ENCODE data around the gene ADRM1.

The ADRM1 gene

GRCh38 chr20:62353289-62354030 is 50.7 kb downstream of the ADRM1 start:
- DNase-seq (ENCODE audit: low read depth in 3 of 3, low spot score in 1 of 3), result no peak

GRCh38 chr20:62354031-62354808 is 51.4 kb downstream of the ADRM1 start:
- no peak for DNase-seq (ENCODE audit: low read depth in 3 of 3, low spot score in 1 of 3)

GRCh38 chr20:62354811-62355341 is 52.1 kb downstream of the ADRM1 start:
- DNase-seq (ENCODE audit: low read depth in 3 of 3, low spot score in 1 of 3), result no peak

GRCh38 chr20:62355516-62355877 is 52.7 kb downstream of the ADRM1 start:
- no peak for DNase-seq (ENCODE audit: low read depth in 3 of 3, low spot score in 1 of 3)

- DNase-seq (ENCODE audit: low read depth in 3 of 3, low spot score in 1 of 3), result no peak
Observed at GRCh38 chr20:62355878-62356588, 53.2 kb downstream of the ADRM1 start.

GRCh38 chr20:62356589-62357186 is 53.9 kb downstream of the ADRM1 start:
- no peak for DNase-seq (ENCODE audit: low read depth in 3 of 3, low spot score in 1 of 3)

- DNase-seq (ENCODE audit: low read depth in 3 of 3, low spot score in 1 of 3), result no peak
Observed at GRCh38 chr20:62357187-62357667, 54.4 kb downstream of the ADRM1 start.

- DNase-seq (ENCODE audit: low read depth in 3 of 3, low spot score in 1 of 3), result no peak
Observed at GRCh38 chr20:62357681-62358080, 54.9 kb downstream of the ADRM1 start.

All from stimulated activated CD4-positive, alpha-beta T cell treated with anti-CD3 and anti-CD28 coated beads, TNF-alpha, amount 100 ng/mL, for 1 hour (primary cell).